SK-N-SH (cell line): Measurements from ENCODE around the gene CREB3L1. TPM values are rescaled to one million over a fixed set of nuclear protein-coding genes. Genes with fewer than 3 reads are reported as not detected.
"Not testable (repeated sequence)": the region's sequence is repeated elsewhere in the genome, so short reads cannot be mapped to it uniquely, and the experiment has no call there.

Experiments used
- CTCF ChIA-PET: fragments of 300-600, 350-600 bp; formaldehyde crosslinking; extraction: SDS; loops from one replicate; lab custom pipeline; 2021; lab: Yijun Ruan, JAX
- POLR2A ChIA-PET: fragments of 350-600 bp; sonication (Branson Sonifier 250); formaldehyde crosslinking; extraction: SDS; loops from one replicate; lab custom pipeline; 2020; ENCODE audit warnings: antibody characterized with exemption, inconsistent platforms; lab: Yijun Ruan, JAX
- DNase-seq: peaks from one replicate; pipeline ENCODE4 v3.0.0; 2012
- H2AFZ ChIP-seq: fragments of 200-600 bp; sonication (generic); 2 replicates; pipeline ENCODE4 v1.8.1; 2016; ENCODE audit warnings: antibody characterized with exemption, mild to moderate bottlenecking, low read depth
- H3F3A ChIP-seq: fragments of 200-600 bp; sonication (generic); replicated peaks from 2 replicates; pipeline ENCODE3; 2016; ENCODE audit warnings: antibody characterized with exemption, mild to moderate bottlenecking; ENCODE audit not compliant: insufficient read depth
- H3K27ac ChIP-seq, 2 experiments: fragments of 200-500 bp in 1 of 2; fragments of 200-600 bp in 1 of 2; sonication (Bioruptor generic) in 1 of 2; sonication (generic), shearing (Covaris generic) in 1 of 2; 2 replicates each; pipeline versions ENCODE4 v1.5.1 to v1.6.1; 2014 to 2016; ENCODE audit warnings: low read depth in 2 of 2, inconsistent platforms in 1 of 2, low read length in 1 of 2, mild to moderate bottlenecking in 1 of 2, mixed read lengths in 1 of 2
- H3K27me3 ChIP-seq: fragments of 200-600 bp; sonication (generic), shearing (Covaris generic); 2 replicates; pipeline ENCODE4 v1.6.1; 2016; ENCODE audit warnings: mixed run types; ENCODE audit not compliant: insufficient read depth
- H3K36me3 ChIP-seq, 2 experiments: fragments of 200-500 bp in 1 of 2; fragments of 200-600 bp in 1 of 2; sonication (Bioruptor generic) in 1 of 2; sonication (generic) in 1 of 2; replicated peaks in 1 of 2; 2 replicates each; pipeline versions ENCODE3 to v1.5.1; 2014 to 2016; ENCODE audit warnings: low read length in 1 of 2, mild to moderate bottlenecking in 1 of 2; ENCODE audit not compliant: insufficient read depth in 2 of 2, control insufficient read depth in 1 of 2
- H3K4me1 ChIP-seq, 2 experiments: fragments of 200-500 bp in 1 of 2; fragments of 200-600 bp in 1 of 2; sonication (Bioruptor generic) in 1 of 2; sonication (generic), shearing (Covaris generic) in 1 of 2; 2 replicates each; pipeline versions ENCODE4 v1.5.1 to v1.6.1; 2014 to 2016; ENCODE audit warnings: low read depth in 1 of 2, low read length in 1 of 2, mixed run types in 1 of 2; ENCODE audit not compliant: insufficient read depth in 2 of 2, control insufficient read depth in 1 of 2
- H3K4me2 ChIP-seq: fragments of 200-600 bp; sonication (generic), shearing (Covaris generic); 2 replicates; pipeline ENCODE4 v1.6.1; 2017; ENCODE audit warnings: mixed run types
- H3K4me3 ChIP-seq, 2 experiments: fragments of 200-500 bp in 1 of 2; fragments of 200-600 bp in 1 of 2; sonication (Bioruptor generic) in 1 of 2; sonication (generic), shearing (Covaris generic) in 1 of 2; 2 replicates each; pipeline versions ENCODE4 v1.5.1 to v1.8.1; 2014 to 2016; ENCODE audit warnings: low read depth in 2 of 2, inconsistent platforms in 1 of 2, low read length in 1 of 2, mild to moderate bottlenecking in 1 of 2, mixed read lengths in 1 of 2, moderate library complexity in 1 of 2
- H3K79me2 ChIP-seq: fragments of 200-600 bp; sonication (generic); 2 replicates; pipeline ENCODE4 v1.8.1; 2017; ENCODE audit warnings: mild to moderate bottlenecking; ENCODE audit not compliant: insufficient read depth
- H3K9ac ChIP-seq: fragments of 200-600 bp; sonication (generic); 2 replicates; pipeline ENCODE4 v1.6.1; 2017; ENCODE audit warnings: mixed run types
- H3K9me2 ChIP-seq: fragments of 200-600 bp; sonication (generic); 2 replicates; pipeline ENCODE4 v1.6.1; 2017; ENCODE audit warnings: mixed run types
- H3K9me3 ChIP-seq: fragments of 200-600 bp; sonication (generic); 2 replicates; pipeline ENCODE4 v1.6.1; 2017; ENCODE audit warnings: mixed run types, mild to moderate bottlenecking, moderate library complexity
- H4K20me1 ChIP-seq: fragments of 200-600 bp; sonication (generic); 2 replicates; pipeline ENCODE4 v1.6.1; 2017; ENCODE audit warnings: mild to moderate bottlenecking, mixed run types; ENCODE audit not compliant: insufficient read depth
- ELF1 ChIP-seq: IDR thresholded peaks from 2 replicates; pipeline ENCODE4 v1.4.0; 2012
- FOSL2 ChIP-seq: IDR thresholded peaks from 2 replicates; pipeline ENCODE4 v1.4.0; 2012; ENCODE audit warnings: low read depth, mild to moderate bottlenecking, moderate library complexity, borderline replicate concordance
- FOXM1 ChIP-seq: IDR thresholded peaks from 2 replicates; pipeline ENCODE4 v1.4.0; 2012; ENCODE audit warnings: low read depth, mild to moderate bottlenecking
- GABPA ChIP-seq: IDR thresholded peaks from 2 replicates; pipeline ENCODE4 v1.4.0; 2012; ENCODE audit warnings: low read depth, mild to moderate bottlenecking
- MEF2A ChIP-seq: IDR thresholded peaks from 2 replicates; pipeline ENCODE4 v1.4.0; 2012; ENCODE audit warnings: low read depth, borderline replicate concordance
- POLR2AphosphoS5 ChIP-seq: IDR thresholded peaks from 2 replicates; pipeline ENCODE4 v1.6.1; 2012; ENCODE audit warnings: low read depth, low read length
- SIN3A ChIP-seq: IDR thresholded peaks from 2 replicates; pipeline ENCODE4 v1.6.1; 2012; ENCODE audit warnings: low read depth, mild to moderate bottlenecking, low read length, moderate library complexity, borderline replicate concordance
- TCF12 ChIP-seq: IDR thresholded peaks from 2 replicates; pipeline ENCODE4 v1.4.0; 2012
- TEAD4 ChIP-seq: IDR thresholded peaks from 2 replicates; pipeline ENCODE4 v1.4.0; 2012; ENCODE audit warnings: mild to moderate bottlenecking, borderline replicate concordance; ENCODE audit not compliant: insufficient read depth
- YY1 ChIP-seq: IDR thresholded peaks from 2 replicates; pipeline ENCODE4 v1.4.0; 2012; ENCODE audit warnings: low read depth, mild to moderate bottlenecking
- WGBS: methylation state at CpG from one replicate; pipeline ENCODE4 v1.1.6; 2017; ENCODE audit warnings: low lambda C conversion rate; 5-methylcytosine and 5-hydroxymethylcytosine counted together
- polyA plus RNA-seq, 3 experiments: library from polyadenylated mRNA; depleted of rRNA; stranded (reverse); fragments of >200 nt; gene quantifications; 2 replicates each; pipeline ENCODE4 v1.2.3, GENCODE V29; 2012
- TF ChIP-seq, protein P1 (sequence below): IDR thresholded peaks from 2 replicates; pipeline ENCODE4 v1.4.0; 2012; ENCODE audit warnings: low read depth
- TF ChIP-seq, protein P2 (sequence below): IDR thresholded peaks from 2 replicates; pipeline ENCODE4 v1.4.0; 2012; ENCODE audit warnings: low read depth, borderline replicate concordance

The CREB3L1 gene
- polyA plus RNA-seq, 1 of the 3 experiments (the other 2 are of a cell fraction), result 14.0 TPM

DNA sequence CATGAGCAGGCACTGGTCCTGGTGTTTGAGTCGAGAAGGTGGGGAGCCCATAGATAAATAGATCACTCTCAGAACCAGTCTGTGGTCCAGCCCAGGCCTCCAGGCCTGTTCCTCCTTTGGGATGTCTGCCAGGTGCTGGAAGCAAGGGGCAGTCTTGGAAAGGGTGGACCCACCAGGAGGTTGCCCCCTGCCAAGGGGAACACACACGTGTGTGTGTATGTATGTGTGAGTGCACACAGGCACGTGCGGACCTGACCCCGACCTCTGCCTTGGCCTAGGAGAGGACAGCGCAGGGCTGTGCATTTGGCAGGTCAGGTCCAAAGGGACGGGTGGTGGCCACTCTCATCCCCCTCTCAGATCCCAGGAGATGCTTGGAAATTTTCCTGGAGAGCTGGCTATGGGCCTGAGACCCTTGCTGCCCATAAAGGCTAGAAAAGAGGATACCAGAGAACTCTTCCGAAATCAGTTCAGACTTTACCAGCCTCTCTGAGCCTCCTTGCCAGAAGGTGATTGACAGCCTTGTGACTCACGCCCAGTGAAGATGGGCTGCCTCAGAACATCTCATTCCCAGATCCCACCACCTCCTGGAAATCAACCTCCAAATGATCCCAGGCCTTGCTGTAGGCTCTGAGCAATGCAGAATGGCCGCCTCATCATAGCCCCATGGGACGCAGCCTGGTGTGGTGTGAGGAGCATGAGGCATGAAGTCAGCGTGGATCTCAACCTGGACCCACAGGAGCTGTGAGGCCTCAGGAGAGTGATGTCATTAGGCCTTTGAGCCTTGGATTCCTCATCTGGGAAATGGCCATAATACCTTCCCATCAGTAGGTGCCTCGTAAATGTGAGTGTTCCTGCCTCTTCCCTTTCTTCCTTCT, 24.0 kb upstream of the CREB3L1 start:
- WGBS, result 90% methylated on average over 10 of the region's 13 CpGs
- Histone ChIP-seq H3K27ac (no peak overlapping the region), H4K20me1 (no peaks in the 10 kb centered on the region), H3K9me3 (no peaks in the 10 kb centered on the region), H3K4me2 (no peak overlapping the region), H2AFZ (no peak overlapping the region), H3K36me3 (no peaks in the 10 kb centered on the region), H3K79me2 (no peaks in the 10 kb centered on the region), H3F3A (peaks cover 12% of the 10 kb centered on the region), H3K9me2 (no peaks in the 10 kb centered on the region), H3K4me1 (peaks cover 5 to 20% of the 10 kb centered on the region in 2 experiments; a peak in 3 of 4 replicates), H3K4me3 (no peak overlapping the region), H3K9ac (no peak overlapping the region), H3K27me3 (no peaks in the 10 kb centered on the region)
- POLR2A ChIA-PET, result no interaction called here
- no peak for DNase-seq
- CTCF ChIA-PET, result interaction anchor here (1.6 kb wide), 1 partner anchor 14 kb away, joined by 7 read pairs; no protein-coding TSS in a partner anchor
- TF ChIP-seq POLR2AphosphoS5, result no peak
- TF ChIP-seq TCF12, result no peak
- TF ChIP-seq FOSL2, result no peak
- TF ChIP-seq, protein P1, sequence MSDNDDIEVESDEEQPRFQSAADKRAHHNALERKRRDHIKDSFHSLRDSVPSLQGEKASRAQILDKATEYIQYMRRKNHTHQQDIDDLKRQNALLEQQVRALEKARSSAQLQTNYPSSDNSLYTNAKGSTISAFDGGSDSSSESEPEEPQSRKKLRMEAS, result no peak
- no peak for TF ChIP-seq ELF1
- TF ChIP-seq, all 33 proteins: peak for 0

DNA sequence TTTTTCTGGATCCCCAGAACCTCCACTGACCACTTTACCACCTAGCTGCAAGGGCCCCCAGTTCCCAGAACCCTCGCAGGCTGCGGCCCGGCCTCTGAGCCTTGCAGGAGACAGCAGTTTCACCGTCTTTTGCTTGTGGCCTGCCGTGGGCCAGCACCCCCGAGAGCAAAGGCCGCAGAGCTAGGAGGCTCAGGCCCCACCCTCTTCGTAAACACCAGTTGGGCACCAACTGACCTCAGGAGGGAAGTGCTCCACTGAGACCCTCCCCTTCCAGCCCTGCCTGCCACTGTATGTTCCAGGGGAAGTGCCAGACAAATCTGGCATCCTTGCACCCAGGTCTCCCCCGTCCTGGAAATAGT, 23.4 kb upstream of the CREB3L1 start:
- WGBS, result 85% methylated on average over 9 of the region's 9 CpGs
- H3K9me3 ChIP-seq, result no peaks in the 10 kb centered on the region
- H4K20me1 ChIP-seq, result no peaks in the 10 kb centered on the region
- ChIA-PET POLR2A (no interaction called here), CTCF (interaction anchor here (1.6 kb wide), 1 partner anchor 15 kb away, joined by 7 read pairs; no protein-coding TSS in a partner anchor)
- no peak overlapping the region for H2AFZ ChIP-seq
- H3K4me3 ChIP-seq, result no peak overlapping the region
- no peaks in the 10 kb centered on the region for H3K9me2 ChIP-seq
- H3K27ac ChIP-seq, result no peak overlapping the region
- H3F3A ChIP-seq, result peaks cover 7% of the 10 kb centered on the region
- no peak for DNase-seq
- H3K36me3 ChIP-seq, result no peaks in the 10 kb centered on the region
- TF ChIP-seq ELF1 (no peak), YY1 (no peak)
- H3K9ac ChIP-seq, result no peak overlapping the region
- H3K4me2 ChIP-seq, result no peak overlapping the region
- H3K4me1 ChIP-seq, result peaks cover 5 to 16% of the 10 kb centered on the region in 2 experiments; a peak in 3 of 4 replicates
- H3K79me2 ChIP-seq, result no peaks in the 10 kb centered on the region
- no peaks in the 10 kb centered on the region for H3K27me3 ChIP-seq

DNA sequence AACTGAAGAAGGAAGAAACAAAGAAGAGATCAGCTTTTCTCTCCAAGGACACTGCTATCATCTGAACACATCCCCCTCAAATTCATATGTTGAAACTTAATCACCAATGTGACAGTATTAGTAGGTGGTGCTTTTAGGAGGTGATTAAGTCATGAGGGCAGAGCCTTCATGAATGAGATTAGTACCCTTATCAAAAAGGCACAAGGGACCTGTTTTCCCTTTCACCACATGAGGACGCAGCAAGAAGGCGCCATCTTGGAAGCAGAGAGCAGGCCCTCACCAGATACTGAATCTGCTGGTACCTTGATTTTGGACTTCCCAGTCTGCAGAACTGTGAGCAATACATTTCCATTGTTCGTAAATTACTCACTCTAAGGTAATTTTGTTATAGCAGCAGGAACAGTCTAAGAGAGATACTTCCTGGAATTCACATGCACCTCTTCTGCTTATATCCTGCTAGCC, 20.9 kb upstream of the CREB3L1 start:
- Histone ChIP-seq H3K4me3 (no peak overlapping the region), H4K20me1 (no peaks in the 10 kb centered on the region), H3K4me2 (no peak overlapping the region), H3K9me3 (no peaks in the 10 kb centered on the region), H3K9me2 (no peaks in the 10 kb centered on the region), H2AFZ (no peak overlapping the region), H3F3A (peaks cover 3% of the 10 kb centered on the region), H3K79me2 (no peaks in the 10 kb centered on the region), H3K27ac (no peak overlapping the region), H3K36me3 (no peaks in the 10 kb centered on the region), H3K27me3 (no peaks in the 10 kb centered on the region), H3K4me1 (peaks cover 0 to 5% of the 10 kb centered on the region in 2 experiments; a peak in 1 of 4 replicates), H3K9ac (no peak overlapping the region)
- ChIA-PET POLR2A (no interaction called here), CTCF (interaction anchor here (1.3 kb wide), 1 partner anchor 17 kb away, joined by 10 read pairs; no protein-coding TSS in a partner anchor)
- DNase-seq, result no peak
- WGBS, result 93% methylated on average over 3 of the region's 3 CpGs
- TF ChIP-seq FOXM1 (no peak), MEF2A (no peak), GABPA (no peak), TEAD4 (no peak), SIN3A (no peak), POLR2AphosphoS5 (no peak)
- TF ChIP-seq, protein P2, sequence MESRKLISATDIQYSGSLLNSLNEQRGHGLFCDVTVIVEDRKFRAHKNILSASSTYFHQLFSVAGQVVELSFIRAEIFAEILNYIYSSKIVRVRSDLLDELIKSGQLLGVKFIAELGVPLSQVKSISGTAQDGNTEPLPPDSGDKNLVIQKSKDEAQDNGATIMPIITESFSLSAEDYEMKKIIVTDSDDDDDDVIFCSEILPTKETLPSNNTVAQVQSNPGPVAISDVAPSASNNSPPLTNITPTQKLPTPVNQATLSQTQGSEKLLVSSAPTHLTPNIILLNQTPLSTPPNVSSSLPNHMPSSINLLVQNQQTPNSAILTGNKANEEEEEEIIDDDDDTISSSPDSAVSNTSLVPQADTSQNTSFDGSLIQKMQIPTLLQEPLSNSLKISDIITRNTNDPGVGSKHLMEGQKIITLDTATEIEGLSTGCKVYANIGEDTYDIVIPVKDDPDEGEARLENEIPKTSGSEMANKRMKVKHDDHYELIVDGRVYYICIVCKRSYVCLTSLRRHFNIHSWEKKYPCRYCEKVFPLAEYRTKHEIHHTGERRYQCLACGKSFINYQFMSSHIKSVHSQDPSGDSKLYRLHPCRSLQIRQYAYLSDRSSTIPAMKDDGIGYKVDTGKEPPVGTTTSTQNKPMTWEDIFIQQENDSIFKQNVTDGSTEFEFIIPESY, result no peak
- TF ChIP-seq, protein P1, result no peak

DNA sequence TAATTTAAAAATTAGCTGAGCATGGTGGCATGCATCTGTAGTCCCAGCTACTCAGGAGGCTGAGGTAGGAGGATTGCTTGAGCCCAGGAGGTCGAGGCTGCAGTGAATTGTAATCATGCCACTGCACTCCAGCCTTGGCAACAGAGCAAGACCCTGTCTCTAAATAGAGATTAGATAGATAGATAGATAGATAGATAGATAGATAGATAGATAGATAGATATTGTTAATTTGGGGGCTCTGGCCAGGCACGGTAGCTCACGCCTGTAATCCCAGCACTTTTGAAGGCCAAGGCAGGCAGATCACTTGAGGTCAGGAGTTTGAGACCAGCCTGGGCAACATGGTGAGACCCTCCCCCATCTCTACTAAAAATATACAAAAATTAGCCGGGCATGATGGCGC, 18.1 kb upstream of the CREB3L1 start:
- H3K4me1 ChIP-seq, H3K79me2 ChIP-seq, DNase-seq, H3K27me3 ChIP-seq, H3K4me3 ChIP-seq, H4K20me1 ChIP-seq, H3F3A ChIP-seq, H3K27ac ChIP-seq, H2AFZ ChIP-seq, POLR2A ChIA-PET, H3K9me3 ChIP-seq, H3K9ac ChIP-seq, H3K4me2 ChIP-seq, H3K36me3 ChIP-seq, H3K9me2 ChIP-seq: not testable (repeated sequence)
- 78% methylated on average over 5 of the region's 5 CpGs for WGBS
- CTCF ChIA-PET, result interaction anchor here (1.1 to 2.3 kb wide), 5 partner anchors 19 to 49 kb away, joined by 3 to 8 read pairs (median 5); partner anchors contain the start of gene CREB3L1
